OCI-M2 (cell line): ENCODE data around the gene ANKS6.

Experiments used
- DNase-seq: peaks from one replicate; lab custom pipeline; 2025; ENCODE audit not compliant: unreplicated experiment; lab: John Stamatoyannopoulos, UW

Gene ANKS6

DNA sequence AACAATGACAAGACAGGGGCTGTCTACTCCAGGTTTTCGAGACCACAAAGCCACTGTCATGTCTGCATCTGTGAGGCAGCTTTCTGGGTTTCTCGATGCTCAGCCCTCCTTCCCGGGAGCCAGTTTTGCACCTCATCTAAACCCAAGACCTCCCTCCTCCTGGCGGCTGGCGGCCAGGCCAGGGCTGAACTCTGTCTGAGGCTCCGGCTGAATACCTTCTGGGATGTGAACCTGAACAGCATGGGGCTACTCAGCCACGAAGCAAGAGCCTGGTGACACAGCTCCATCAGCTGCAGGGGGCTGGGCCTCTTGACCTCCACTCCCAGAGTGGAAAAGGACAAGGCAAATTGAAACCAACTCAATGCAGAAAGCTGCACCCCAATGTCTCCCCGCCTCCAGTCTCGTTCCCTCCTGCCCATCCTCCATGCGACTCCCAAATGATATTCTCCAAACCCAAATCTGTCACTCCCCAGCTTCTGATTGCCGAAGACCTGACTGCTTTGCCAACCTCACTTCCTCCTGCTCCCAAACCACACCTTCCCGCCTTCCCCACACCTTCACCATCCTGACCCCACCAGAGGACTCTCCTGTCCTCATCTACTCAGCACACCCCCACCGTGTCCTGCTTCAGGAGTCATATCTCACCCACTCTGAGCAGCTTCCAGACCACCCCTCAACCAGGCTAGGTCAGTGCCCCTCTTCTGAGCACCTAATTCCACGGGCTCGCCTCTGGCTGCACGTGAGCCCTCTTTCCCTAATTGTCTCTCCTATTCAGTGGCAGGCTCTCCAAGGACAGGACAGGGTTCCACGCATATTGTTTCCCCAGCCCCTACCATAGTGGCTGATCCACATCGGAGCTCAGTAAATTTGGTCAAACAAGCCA lies 4.5 kb downstream of the ANKS6 start:
- DNase-seq = no peak

DNA sequence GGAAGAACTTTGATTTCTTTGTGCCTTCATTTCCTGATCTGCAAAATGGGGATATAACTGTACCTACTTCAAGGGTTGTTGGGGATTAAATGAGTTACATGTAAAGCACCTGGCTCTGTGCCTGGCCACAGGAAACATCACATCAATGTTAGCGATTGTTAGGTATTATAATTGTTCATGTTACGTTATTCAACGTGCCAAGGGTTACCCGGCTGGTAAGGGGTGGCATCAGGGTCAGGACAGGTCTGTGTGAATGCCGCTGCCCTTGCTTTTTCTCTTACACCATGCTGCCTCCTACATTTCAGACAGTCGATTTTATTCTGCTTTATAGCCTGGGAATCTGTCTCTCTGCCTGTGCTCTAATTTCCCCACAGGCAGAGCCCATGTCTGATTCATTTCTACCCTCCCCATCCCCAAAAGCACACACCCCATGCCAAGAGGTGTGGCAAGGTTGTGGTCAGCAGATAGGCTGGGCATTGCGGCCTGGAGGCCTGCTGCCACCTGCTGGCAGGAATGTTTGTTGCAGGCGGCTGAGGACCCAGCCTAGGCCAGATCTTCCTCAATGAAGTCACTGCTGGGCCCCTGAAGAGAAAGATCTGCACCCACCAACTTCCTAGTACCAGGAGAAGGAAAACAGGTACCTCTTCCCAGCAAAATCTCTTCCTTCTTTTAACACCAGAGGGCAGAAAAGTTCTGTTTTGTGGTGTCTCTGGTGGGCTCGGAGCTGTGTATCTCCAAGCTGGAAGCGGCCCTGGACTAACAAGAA lies 5.3 kb downstream of the ANKS6 start:
- DNase-seq = peak; percentile 29

DNA sequence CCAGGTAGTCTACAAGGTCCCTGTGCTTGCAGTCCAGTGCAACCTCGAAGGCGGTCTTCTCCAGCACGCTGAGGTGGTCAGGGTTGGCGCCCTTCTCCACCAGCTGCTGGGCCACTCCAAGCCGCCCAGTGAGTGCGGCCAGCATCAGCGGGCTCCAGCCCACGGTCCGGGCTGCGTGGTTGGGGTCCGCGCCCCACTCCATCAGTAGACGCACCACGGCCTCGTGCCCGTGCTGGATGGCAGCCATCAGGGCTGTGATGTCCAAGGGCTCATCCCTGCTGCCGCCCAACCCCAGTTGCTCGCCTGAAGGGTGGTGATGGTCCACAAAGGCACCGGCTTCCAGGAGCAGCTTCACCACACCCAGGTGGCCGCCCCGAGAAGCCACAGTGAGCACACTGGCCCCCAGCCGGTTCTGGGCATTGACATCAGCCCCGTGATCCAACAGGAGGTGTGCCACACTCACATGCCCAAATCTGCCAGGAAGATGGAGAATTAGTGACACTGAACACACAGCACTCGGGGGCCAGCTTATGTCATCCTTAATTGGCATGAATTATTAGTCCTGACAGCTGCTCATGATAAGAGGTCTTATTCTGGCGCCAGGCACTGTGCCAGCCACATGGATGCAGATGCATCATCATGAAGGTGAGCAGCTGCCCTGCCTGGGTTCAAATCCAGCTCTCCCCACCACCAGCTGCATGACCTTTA lies 6.1 kb downstream of the ANKS6 start:
- DNase-seq = no peak

DNA sequence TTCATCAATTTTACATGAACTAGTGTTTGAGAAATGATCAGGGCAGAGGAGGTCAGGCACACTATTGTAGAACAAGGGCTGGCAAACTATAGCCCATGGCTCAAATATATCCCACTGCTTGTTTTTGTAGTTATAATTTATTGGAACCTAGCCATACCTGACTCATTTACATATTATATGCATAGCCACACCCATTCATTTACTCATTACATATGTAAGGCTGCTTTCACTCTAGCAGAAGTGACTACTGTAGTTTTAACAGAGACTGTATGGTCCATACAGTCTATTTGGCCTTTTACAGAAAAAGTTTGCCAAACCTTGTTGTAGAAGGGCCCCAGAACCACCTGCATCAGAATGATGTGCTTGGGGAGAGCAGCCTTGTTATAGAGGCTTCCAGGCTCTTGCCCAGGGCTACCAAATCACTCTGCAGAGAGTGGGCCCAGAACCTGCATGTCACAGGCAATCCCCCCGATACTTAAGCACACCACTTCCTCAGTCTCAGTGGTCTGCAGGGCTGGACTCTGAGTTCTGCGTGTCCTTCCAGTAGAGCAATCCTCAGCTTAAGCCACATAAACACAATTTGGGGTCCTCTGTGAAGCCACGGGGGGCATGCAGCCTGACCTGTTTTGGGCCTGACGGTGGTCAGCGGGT lies 6.7 kb downstream of the ANKS6 start:
- DNase-seq = no peak

DNA sequence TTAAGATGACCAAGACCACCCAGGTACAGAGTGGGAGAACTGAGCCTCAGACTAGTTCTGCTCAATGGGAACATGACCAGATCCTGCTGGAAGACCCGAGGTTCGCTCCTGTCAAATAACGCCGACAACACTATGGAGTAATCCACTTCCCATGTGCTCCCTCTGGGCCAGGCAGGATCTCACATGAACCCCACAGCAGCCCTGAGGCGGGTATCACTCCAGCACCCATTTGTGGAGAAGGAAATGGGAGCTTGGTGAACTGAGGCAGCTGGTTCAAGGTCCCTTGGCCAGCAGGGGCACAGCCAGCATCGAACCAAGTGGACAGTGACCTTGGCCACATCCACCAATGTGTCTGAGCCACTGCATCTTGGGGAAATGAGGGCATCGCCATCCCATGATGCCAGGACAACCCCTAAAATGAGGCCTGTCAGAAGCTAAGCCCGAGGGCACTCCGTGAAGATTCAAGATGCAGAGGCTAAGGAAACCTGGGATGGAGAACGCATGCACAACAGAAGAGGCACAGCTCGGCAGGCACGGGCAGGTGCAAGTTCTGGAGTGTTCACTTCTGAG lies 8.5 kb downstream of the ANKS6 start:
- DNase-seq = no peak

DNA sequence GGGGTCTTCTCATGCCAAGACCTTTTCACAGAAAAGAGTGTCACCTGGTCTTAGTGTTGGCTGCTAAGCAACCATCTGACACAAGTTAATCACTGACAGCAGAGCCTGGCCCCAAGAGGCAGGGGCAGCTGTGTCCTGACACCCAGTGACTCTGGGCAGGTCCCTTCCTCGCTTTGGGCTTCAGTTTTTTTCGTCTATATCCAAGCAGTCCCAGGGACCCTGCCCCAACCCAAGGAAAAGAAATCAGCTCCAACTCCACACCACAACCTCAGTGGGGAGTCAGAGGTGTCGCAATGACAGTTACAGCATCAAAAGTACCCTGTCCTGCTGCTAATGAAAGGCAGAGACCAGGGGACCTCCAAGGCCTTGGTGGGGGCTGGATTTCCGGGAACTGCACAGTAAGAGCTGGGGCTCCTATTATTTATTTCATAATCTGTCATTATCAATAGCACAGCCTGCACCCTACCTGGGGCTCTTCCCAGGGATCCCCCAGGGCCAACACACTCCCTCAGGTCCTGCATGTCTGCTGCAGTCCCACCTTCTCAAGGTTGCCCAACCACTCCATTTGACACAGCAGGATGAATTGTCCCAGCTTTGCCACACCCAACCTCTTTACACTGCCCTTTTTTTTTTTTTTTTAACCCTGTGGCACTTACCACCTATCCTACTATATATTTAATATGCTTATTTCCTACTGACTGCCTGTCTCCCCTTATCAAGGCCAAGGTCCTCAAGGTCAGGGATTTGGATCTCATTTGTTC lies 9.4 kb downstream of the ANKS6 start:
- DNase-seq = no peak

DNA sequence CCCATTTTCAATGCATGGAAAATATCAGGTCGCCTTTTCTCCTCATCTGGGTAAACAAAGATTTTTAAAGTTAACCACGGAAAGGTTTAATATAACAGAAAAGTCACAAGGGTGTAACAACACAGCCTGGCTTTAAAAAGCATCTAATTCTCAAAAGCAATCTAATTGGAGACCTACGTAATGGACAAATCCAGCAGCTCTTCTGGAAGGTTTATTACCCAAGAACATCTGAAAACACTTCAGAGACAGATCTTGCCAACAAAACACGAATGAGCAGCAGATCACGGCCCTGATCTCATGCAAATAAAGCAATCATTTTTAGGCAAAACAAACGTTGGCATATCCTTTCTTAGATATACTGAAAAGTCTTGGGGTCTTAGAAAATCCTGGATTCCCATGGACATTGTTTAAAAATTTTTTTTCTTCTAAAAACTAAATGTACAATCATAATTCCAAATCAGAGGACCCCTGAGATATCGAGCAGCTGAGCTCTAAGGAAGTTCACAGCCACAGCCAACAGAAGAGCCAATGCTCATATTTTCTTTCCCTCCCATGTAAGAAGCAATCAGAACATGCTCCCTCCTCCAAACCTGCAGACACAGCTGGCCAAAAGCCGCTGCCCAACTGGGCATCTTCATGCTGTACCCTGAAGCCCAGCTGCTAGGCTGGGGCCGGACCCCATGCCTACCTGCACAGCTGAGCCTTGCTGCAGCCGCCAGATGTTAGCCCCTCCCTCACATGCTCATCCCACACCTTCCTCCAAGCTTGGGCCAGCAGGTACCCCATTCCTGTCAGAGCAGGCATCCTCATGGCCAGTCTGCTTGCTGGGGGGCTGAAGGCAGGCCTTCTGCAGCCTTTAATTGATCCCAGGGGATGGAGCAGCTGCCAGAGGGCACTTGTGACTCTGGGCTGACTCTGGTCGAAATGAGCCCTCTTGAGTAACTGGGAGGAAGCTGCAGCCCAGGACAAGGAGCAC lies 11.2 kb downstream of the ANKS6 start:
- DNase-seq = no peak

DNA sequence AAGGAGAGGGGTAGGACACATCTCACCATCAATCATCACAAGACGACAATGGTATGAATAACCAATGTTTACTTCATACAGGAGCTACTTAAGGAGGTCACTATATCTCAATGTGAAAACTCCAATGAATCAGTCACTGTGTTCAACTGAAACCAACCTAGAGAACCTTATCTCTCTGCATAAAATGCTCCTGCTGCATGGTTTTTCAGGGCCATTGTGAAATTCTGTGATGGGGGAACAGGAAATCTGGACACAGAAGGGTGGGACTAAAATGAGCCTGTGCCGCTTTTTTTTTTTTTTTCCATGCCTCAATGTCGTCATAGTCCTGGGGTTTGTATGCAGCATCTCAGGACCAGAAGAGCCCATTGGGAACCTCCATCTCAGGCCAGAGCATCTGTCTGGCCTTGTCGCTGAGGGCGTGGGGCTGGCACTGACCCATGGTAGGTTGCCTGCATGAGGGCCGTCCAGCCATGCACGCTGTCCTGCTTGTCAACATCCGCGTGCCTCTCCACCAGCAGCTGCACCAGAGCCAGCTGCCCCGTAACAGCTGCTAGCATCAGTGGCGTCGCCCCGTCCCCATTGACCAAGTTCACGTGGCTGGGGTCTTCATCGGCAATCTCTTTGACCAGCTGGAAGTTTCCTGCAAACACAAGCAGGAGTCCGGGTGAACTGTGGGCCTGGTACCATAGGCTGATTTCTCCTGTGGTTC lies 12.7 kb downstream of the ANKS6 start:
- DNase-seq = no peak

DNA sequence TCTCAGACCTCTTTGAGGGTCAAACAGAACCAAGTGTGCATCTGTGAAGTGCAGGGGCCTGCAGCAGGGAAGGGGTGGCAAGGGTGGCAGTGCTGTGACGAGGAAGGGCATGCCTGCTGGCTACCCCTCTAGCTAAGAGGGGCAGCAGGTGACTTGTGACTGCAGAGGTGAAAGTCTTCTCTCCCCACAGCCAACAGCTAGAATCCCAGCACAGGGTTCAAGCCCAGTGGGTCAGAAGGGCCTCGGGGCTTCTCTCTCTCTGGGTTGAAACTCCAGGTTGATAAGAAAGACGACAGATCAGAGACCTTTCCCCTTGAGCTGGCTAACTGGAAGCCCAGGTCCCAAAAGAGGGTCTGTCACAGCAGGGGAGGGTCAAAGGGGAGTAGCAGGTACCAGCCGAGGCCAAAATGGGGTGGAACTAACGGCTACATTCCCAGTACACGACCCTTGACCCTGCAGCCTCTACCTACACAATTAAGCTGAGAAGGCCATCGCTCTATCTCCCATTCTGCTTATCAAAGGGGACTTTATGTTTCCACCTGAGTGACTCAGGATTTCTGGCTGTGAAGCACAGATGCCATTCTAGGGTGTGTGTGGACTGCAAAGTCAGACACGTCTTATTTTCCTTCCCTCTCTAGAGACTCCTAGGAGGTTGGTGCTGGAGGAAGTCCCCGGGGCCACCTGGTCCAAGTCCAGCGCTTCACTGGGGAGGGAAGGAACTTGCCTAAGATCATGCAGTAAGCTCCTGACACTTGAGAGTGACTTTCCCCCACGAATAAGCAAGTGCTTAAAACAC lies 14.6 kb downstream of the ANKS6 start:
- no peak for DNase-seq

DNA sequence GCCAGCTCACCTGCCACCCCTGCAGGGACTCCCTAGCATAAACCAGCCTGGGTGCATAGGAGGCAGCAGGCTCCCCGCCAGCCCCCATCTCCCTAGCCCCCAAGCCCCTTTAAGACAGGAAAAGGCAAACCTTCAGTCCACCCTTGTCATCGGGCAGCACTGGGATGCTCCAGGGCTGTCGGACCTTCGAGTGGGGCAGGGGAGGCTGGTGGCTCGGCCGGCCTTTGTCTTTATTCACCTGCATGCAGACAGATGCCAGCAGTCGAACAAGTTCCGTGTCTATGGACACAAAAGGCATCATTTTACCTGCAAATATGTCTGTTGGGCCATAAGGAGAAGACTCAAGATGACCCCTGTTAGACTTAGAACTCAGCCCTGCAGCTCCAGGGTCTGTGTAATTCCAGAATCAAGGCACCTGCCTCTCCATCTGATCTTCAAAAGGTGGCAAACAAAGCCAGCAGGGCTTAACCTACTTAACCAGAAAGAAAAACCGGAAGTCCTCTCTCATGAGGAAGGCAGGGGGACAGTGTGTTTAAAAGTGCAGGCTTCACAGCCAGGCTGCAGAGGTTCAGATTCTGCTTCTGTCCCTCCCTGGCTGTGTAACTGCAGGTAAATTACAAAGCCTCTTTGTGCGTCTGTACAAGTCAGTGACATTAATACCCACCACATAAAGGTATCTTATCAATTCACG lies 16.2 kb downstream of the ANKS6 start:
- DNase-seq = no peak

DNA sequence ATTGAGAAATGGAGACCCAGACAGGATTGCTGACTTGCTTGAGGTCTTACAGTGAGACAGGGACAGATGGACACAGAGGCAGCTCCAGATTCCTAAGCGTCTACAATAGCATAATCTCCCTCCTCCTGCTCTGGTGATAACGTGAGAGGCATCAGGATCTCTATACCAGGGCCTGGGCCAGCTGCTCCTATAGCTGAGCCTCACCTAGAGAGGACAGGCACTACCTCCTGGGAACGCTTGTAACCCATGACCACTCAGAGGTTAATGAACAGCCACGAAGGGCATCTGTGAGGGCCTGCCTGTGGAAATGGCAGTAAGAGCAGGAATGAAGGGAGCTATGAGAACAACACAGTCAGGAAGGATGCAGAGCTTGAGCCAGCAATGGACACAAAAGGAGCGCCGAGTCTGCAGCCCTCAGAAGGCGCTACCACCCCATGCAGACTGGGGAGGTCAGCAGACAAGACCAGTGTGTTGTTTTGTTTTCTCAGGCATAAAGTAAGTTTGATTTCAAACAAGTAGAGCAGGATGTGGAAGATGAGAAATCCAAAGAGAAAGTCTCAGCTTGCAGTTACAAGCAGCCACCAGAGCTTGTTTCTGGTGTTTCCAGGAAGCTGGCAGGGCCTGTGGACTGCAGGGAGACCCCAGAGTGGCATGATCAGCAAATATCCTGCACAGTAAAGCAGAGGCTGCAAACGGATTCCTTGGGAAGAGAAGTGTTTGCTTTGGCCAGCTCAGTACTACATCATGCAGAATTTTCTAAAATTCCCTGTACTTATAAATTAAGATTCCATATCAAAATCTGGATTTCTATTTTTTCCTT lies 17.4 kb downstream of the ANKS6 start:
- DNase-seq = no peak

DNA sequence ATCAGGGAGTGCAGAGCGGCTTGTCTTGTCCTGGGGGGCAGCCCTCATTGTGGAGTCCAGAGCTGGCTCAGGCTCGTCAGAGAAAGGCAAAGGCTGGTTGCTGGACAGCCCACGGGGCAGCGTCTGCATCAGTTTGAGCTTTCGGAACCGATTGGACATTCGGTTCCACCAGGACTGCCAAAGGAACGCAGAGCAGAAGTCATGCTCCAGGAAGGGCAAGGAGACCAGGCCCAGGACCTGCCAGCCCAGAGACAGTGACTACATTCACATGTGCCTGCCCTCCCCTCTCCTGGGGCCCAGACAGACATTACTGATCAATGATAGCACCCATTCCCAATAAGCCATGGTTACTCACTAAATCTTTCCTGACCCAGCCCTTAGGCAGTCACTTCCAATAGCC lies 18.1 kb downstream of the ANKS6 start:
- no peak for DNase-seq

DNA sequence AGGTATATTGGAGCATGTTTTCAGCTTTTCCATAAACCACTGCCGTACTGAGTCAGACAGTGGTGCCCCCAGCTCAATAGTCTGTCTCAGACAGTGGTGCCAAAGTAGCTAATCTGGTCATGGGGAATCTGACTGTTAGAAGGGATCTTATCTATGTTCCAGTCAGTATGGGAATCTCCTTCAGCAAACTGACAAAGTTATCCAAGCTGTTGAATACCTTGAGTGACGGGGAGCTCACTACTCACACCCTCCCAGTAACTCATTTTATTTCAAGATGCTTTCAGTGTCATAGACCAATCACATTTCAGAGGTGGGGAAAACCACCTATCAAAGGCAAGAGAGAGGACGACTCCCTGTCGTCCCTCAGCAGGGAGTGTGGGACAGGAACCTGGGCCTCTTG lies 18.7 kb downstream of the ANKS6 start:
- no peak for DNase-seq

DNA sequence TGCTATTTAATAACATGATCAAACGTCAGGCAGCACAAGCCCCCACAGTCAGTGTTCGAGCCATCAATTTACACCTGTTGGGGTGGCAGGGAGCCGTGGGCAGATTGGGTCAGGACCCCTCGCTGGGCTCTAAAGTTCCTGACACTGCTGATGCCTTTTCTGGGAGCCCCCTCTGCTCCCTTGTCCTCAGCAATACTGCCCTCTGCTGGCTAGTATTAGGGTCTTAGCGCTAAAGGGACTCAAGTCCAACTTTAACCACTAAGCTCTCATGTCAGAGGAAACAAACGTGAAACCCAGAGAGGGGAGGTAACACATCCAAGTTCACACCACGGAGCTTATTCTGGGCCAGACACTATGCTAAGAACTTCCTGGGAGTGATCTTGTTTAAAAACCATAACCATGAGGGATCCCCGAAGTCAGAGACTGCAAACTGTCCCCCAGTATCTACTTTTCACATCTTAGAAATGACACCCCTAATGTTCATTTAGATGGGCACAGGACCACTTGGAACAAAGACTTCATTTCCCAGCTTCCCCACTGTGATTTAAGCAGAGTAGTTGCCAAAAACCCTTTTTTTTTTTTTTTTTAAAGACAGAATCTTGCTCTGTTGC lies 20.4 kb downstream of the ANKS6 start:
- no peak for DNase-seq

DNA sequence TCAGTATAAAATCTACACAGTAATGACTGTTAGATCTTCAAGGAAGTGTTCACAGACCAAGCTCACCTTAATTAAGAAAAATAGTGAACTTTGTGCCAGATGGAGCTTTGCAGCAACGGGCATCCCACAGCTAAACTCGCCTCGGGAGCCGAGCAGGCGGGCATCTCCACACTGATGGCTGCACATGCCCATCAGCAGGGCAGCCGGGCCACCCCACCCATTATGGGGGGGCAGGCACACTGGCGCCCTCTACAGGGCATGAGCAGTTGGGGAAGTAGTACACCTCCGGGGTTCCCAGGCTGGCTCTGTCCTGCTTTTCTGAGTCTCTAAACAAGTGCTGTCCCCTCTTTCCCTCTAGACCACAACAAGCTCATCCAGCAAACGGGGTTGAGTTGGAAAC lies 21.6 kb downstream of the ANKS6 start:
- no peak for DNase-seq

DNA sequence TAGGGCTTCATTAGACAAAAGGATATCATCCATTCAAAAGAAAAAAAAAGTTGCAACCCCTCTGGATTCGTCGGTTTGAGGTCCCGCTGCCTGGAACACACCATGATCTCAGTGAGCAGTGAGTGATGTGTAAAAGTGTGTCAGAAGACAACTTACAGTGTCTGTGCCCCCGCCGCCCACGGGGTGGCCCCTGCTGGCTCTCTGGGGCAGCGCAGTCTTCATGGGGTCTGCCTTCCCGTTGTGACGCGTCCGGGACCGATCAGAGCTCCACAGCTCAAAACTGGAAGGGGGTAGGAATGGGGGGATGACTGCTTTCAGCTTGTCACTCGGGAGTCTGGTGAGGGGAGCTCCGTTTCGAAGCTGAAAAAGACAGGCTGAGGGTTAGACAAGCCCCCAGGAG lies 22.6 kb downstream of the ANKS6 start:
- no peak for DNase-seq
